Esophagus squamous epithelium (tissue), 4 donors: ENCODE results near the gene B3GALT6.

ENCODE experiments used
- CTCF ChIP-seq, 6 experiments: fragments of 450-650 bp in 4 of 6; fragments of 200-600 bp in 2 of 6; sonication (generic) in 2 of 6; IDR thresholded peaks; one replicate each; pipeline ENCODE4 v1.5.1; 2016 to 2019; ENCODE audit warnings: antibody characterized with exemption in 6 of 6, mild to moderate bottlenecking in 4 of 6, moderate library complexity in 4 of 6
- POLR2A ChIP-seq, 4 donors: fragments of 450-650 bp; IDR thresholded peaks; one replicate each; pipeline ENCODE4 v1.6.1; 2017; ENCODE audit warnings: antibody characterized with exemption in 4 of 4, mild to moderate bottlenecking in 4 of 4, moderate library complexity in 3 of 4

DNA sequence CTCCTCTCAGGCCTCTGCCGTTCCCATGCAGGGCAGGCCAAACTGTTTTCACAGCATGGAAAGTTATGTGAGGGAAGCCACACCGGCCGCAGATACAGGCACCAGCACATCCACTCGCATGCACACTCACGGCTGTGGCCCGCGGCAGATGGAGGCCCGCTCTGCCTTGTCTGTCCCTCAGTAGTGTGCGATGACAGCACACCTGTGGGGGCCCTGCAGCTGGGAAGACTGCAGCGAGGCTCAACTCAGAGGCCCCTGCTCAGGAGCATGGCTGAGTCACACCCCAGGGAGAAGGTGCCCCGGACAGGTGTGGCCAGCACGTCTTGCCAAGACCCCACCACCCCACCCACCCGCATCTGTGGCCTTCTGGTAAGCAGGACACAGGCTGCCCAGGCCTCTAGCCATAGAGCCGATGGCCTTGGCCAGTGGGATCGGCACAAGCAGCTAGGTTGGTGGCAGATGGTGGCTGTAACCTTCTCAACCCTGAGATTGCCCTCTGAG lies 42.9 kb downstream of the B3GALT6 start:
- TF ChIP-seq POLR2A (IDR thresholded peaks at IDR 0.05), result no peak
- TF ChIP-seq CTCF (IDR thresholded peaks at IDR 0.05), result no peak
